B cell (primary cell): ENCODE data around the gene SURF6. TPM values are rescaled to one million over a fixed set of nuclear protein-coding genes. Genes with fewer than 3 reads are reported as not detected.

Experiments
- ATAC-seq: fragments of 200-7000 bp; cut with Tn5 transposase; one replicate; pipeline ENCODE4 v1.10.0; 2021; ENCODE audit warnings: low read depth, mild to moderate bottlenecking, moderate number of reproducible peaks, moderate library complexity
- CTCF ChIA-PET: fragments of 350-600 bp; sonication (Branson Sonifier 250); formaldehyde crosslinking; loops from one replicate; lab custom pipeline; 2021; ENCODE audit warnings: antibody characterized with exemption, inconsistent platforms; lab: Charles Lee
- POLR2A ChIA-PET: fragments of 350-600 bp; sonication (Branson Sonifier 250); formaldehyde crosslinking; loops from one replicate; lab custom pipeline; 2021; ENCODE audit warnings: antibody characterized with exemption; lab: Charles Lee
- DNase-seq: peaks from one replicate; pipeline ENCODE4 v3.0.0; 2013
- H2AFZ ChIP-seq: 2 replicates; pipeline ENCODE4 v1.6.1; 2012; ENCODE audit warnings: mild to moderate bottlenecking, low read depth, low read length; ENCODE audit not compliant: insufficient read depth, poor library complexity, severe bottlenecking
- H3K27ac ChIP-seq, 2 donors: 1 replicate in 1 of 2; 2 replicates in 1 of 2; pipeline ENCODE4 v1.5.1; 2012 to 2013; ENCODE audit warnings: low read length in 2 of 2, mild to moderate bottlenecking in 2 of 2, moderate library complexity in 1 of 2
- H3K27me3 ChIP-seq, 4 experiments: fragments of 200-600 bp in 1 of 4; sonication (generic) in 1 of 4; replicated peaks in 1 of 4; 1 replicate in 2 of 4; 2 replicates in 2 of 4; pipeline versions ENCODE4 v1.6.1 to v1.7.0; 2013 to 2016; ENCODE audit warnings: low read length in 3 of 4, mild to moderate bottlenecking in 2 of 4, mixed read lengths in 1 of 4, moderate library complexity in 1 of 4; ENCODE audit not compliant: insufficient read depth in 4 of 4, control insufficient read depth in 3 of 4; ENCODE audit errors: control extremely low read depth in 1 of 4
- H3K36me3 ChIP-seq, 2 experiments: replicated peaks in 1 of 2; 1 replicate in 1 of 2; 2 replicates in 1 of 2; pipeline versions ENCODE4 v1.6.1 to v1.7.1; 2013; ENCODE audit warnings: low read length in 1 of 2; ENCODE audit not compliant: insufficient read depth in 2 of 2, control insufficient read depth in 1 of 2; ENCODE audit errors: control extremely low read depth in 1 of 2, extremely low read depth in 1 of 2
- H3K4me1 ChIP-seq, 2 donors: fragments of 200-600 bp in 1 of 2; sonication (generic) in 1 of 2; 1 replicate in 1 of 2; 2 replicates in 1 of 2; pipeline versions ENCODE4 v1.5.1 to v1.6.1; 2013 to 2017; ENCODE audit warnings: low read length in 2 of 2; ENCODE audit not compliant: control insufficient read depth in 2 of 2, insufficient read depth in 2 of 2
- H3K4me2 ChIP-seq: replicated peaks from 2 replicates; pipeline ENCODE3; 2012; ENCODE audit warnings: mild to moderate bottlenecking, low read depth, low read length; ENCODE audit not compliant: poor library complexity, severe bottlenecking
- H3K4me3 ChIP-seq, 5 experiments: fragments of 200-600 bp in 1 of 5; sonication (generic) in 1 of 5; 1 replicate in 3 of 5; 2 replicates in 2 of 5; pipeline versions ENCODE4 v1.5.1 to v1.7.0; 2011 to 2016; ENCODE audit warnings: low read length in 4 of 5, mild to moderate bottlenecking in 4 of 5, low read depth in 2 of 5, control low read depth in 1 of 5, moderate library complexity in 1 of 5; ENCODE audit not compliant: insufficient read depth in 1 of 5; ENCODE audit errors: control extremely low read depth in 1 of 5, extremely low read depth in 1 of 5
- H3K79me2 ChIP-seq: fragments of 200-600 bp; sonication (generic); one replicate; pipeline ENCODE4 v1.6.0; 2016; ENCODE audit warnings: low read length; ENCODE audit not compliant: control insufficient read depth, insufficient read depth
- H3K9ac ChIP-seq: fragments of 200-600 bp; sonication (generic); 2 replicates; pipeline ENCODE4 v1.6.1; 2017; ENCODE audit warnings: mild to moderate bottlenecking, low read length, moderate library complexity
- H3K9me3 ChIP-seq, 3 donors: one replicate each; pipeline versions ENCODE4 v1.6.1 to v1.7.1; 2013; ENCODE audit warnings: low read length in 2 of 3; ENCODE audit not compliant: control insufficient read depth in 2 of 3, insufficient read depth in 1 of 3; ENCODE audit errors: control extremely low read depth in 1 of 3
- H4K20me1 ChIP-seq: 2 replicates; pipeline ENCODE4 v1.6.0; 2012; ENCODE audit warnings: mild to moderate bottlenecking, low read length; ENCODE audit not compliant: insufficient read depth, control insufficient read depth, poor library complexity, severe bottlenecking
- H3K27ac Mint-ChIP-seq: one replicate; pipeline ENCODE4 v1.8.0; 2021; ENCODE audit warnings: mixed read lengths
- H3K27me3 Mint-ChIP-seq: one replicate; pipeline ENCODE4 v1.8.0; 2021; ENCODE audit warnings: mixed read lengths
- H3K4me1 Mint-ChIP-seq: one replicate; pipeline ENCODE4 v1.8.0; 2021; ENCODE audit warnings: mixed read lengths
- H3K4me3 Mint-ChIP-seq: one replicate; pipeline ENCODE4 v1.8.0; 2021; ENCODE audit warnings: mixed read lengths
- H3K9me3 Mint-ChIP-seq: one replicate; pipeline ENCODE4 v1.8.0; 2022; ENCODE audit warnings: mixed read lengths; ENCODE audit not compliant: insufficient read depth
- EZH2 ChIP-seq: IDR thresholded peaks from 2 replicates; pipeline ENCODE4 v1.6.1; 2012; ENCODE audit warnings: borderline replicate concordance, low read depth, mild to moderate bottlenecking, moderate library complexity, low read length; ENCODE audit not compliant: insufficient read depth, poor library complexity, severe bottlenecking
- WGBS: methylation state at CpG from one replicate; pipeline ENCODE4 v1.1.5; 2013; ENCODE audit warnings: missing lambda C conversion rate; ENCODE audit not compliant: insufficient coverage; 5-methylcytosine and 5-hydroxymethylcytosine counted together
- intact Hi-C: fragments of 100-400 bp; cut with micrococcal nuclease; formaldehyde crosslinking; loops from one replicate; pipeline ENCODE4 v1.10.0; 2022
- polyA plus RNA-seq: library from polyadenylated mRNA; depleted of rRNA; stranded (reverse); fragments of >200 nt; gene quantifications from 2 replicates; pipeline ENCODE4 v1.2.3, GENCODE V29; 2012
- total RNA-seq, 2 donors: library from RNA; stranded (reverse); fragments of 120-200 nt in 1 of 2; gene quantifications; 1 replicate in 1 of 2; 2 replicates in 1 of 2; pipeline versions ENCODE4 v1.2.3 to v1.2.4, GENCODE V29; 2013 to 2022
- TF ChIP-seq, protein P1 (sequence below): fragments of 200-600 bp; IDR thresholded peaks from one replicate; pipeline ENCODE4 v1.8.0; 2022; ENCODE audit warnings: antibody characterized with exemption, mild to moderate bottlenecking

SURF6 gene
- total and polyA plus RNA-seq, 2 donors (not counting 1 experiment from before 2014, with no cell fraction given), result 14.7 to 25.9 TPM

DNA sequence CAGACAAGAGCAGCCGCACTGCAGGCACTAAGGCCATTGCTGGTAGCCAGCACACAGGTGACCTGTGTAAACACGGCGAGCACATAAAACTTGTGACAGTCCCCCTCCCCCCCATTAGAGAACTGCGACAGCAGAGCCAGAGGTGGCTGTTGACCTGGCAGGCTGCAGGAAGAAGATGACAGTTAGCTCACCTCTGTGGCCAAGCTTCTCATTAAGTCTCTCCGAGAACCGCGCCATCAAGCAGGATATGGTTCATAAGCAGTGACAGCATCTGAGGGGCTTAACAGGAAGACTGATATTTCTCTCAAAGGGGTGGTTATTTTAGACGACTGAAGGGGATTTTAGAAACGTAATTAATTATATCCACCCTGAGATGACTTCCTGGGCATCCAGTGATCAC lies 34.7 kb upstream of the SURF6 start:
- DNase-seq (no peak), ATAC-seq (no peak)
- Histone ChIP-seq H3K4me2 (peak overlapping the region; percentile 41), H4K20me1 (peaks cover 98% of the 10 kb centered on the region), H2AFZ (no peak overlapping the region), H3K4me1 (peaks cover 33 to 52% of the 10 kb centered on the region in 2 donors), H3K4me3 (no peak overlapping the region), H3K36me3 (peaks cover 0 to 48% of the 10 kb centered on the region in 2 experiments), H3K27me3 (no peaks in the 10 kb centered on the region), H3K27ac (peak overlapping the region in 1 of 2 donors; percentile 51), H3K9me3 (no peaks in the 10 kb centered on the region), H3K9ac (no peak overlapping the region), H3K79me2 (peaks cover 100% of the 10 kb centered on the region)
- ChIA-PET CTCF (interaction anchor here (1.0 to 2.5 kb wide), 3 partner anchors 14 to 184 kb away, joined by 3 to 11 read pairs (median 7); partner anchors contain the start of genes SURF1 and SURF2), POLR2A (no interaction called here)
- intact Hi-C loops, result no loop called here
- TF ChIP-seq, protein P1, sequence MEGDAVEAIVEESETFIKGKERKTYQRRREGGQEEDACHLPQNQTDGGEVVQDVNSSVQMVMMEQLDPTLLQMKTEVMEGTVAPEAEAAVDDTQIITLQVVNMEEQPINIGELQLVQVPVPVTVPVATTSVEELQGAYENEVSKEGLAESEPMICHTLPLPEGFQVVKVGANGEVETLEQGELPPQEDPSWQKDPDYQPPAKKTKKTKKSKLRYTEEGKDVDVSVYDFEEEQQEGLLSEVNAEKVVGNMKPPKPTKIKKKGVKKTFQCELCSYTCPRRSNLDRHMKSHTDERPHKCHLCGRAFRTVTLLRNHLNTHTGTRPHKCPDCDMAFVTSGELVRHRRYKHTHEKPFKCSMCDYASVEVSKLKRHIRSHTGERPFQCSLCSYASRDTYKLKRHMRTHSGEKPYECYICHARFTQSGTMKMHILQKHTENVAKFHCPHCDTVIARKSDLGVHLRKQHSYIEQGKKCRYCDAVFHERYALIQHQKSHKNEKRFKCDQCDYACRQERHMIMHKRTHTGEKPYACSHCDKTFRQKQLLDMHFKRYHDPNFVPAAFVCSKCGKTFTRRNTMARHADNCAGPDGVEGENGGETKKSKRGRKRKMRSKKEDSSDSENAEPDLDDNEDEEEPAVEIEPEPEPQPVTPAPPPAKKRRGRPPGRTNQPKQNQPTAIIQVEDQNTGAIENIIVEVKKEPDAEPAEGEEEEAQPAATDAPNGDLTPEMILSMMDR, result no peak
- no peak for TF ChIP-seq EZH2
- no peaks in the 10 kb centered on the region for H3K27me3 Mint-ChIP-seq
- H3K27ac Mint-ChIP-seq, result peak overlapping the region; percentile 22
- H3K4me3 Mint-ChIP-seq, result peak overlapping the region; percentile 18
- WGBS, result 69% methylated on average over 5 of the region's 9 CpGs
- H3K9me3 Mint-ChIP-seq, result no peaks in the 10 kb centered on the region
- H3K4me1 Mint-ChIP-seq, result peaks cover 57% of the 10 kb centered on the region

- Histone ChIP-seq H4K20me1 (peaks cover 98% of the 10 kb centered on the region), H3K36me3 (peaks cover 0 to 56% of the 10 kb centered on the region in 2 experiments), H3K4me1 (peaks cover 31 to 47% of the 10 kb centered on the region in 2 donors), H3K79me2 (peaks cover 94% of the 10 kb centered on the region), H2AFZ (no peak overlapping the region), H3K9me3 (no peaks in the 10 kb centered on the region), H3K27me3 (no peaks in the 10 kb centered on the region), H3K27ac (no peak overlapping the region), H3K4me3 (no peak overlapping the region), H3K9ac (no peak overlapping the region), H3K4me2 (no peak overlapping the region)
- WGBS, result 88% methylated on average over 5 of the region's 7 CpGs
- no peak overlapping the region for H3K27ac Mint-ChIP-seq
- intact Hi-C loops, result no loop called here
- peaks cover 55% of the 10 kb centered on the region for H3K4me1 Mint-ChIP-seq
- ChIA-PET CTCF (no interaction called here), POLR2A (no interaction called here)
- no peaks in the 10 kb centered on the region for H3K27me3 Mint-ChIP-seq
- DNase-seq (no peak), ATAC-seq (no peak)
- no peaks in the 10 kb centered on the region for H3K9me3 Mint-ChIP-seq
- TF ChIP-seq EZH2, result no peak
- TF ChIP-seq, protein P1, result no peak
- H3K4me3 Mint-ChIP-seq, result no peak overlapping the region
Measured at GRCh38 chr9:133369933-133370332, 33.9 kb upstream of the SURF6 start.
